Chondrocyte (in vitro differentiated cells): ENCODE results near the gene ZYG11A. TPM values are rescaled to one million over a fixed set of nuclear protein-coding genes. Genes with fewer than 3 reads are reported as not detected.

Experiments used
- DNase-seq: peaks from one replicate; pipeline ENCODE4 v3.0.0; 2021; ENCODE audit warnings: mixed read lengths, low spot score
- H3K27ac Mint-ChIP-seq: one replicate; pipeline ENCODE4 v1.8.0; 2021; ENCODE audit warnings: mild to moderate bottlenecking, moderate library complexity, mixed read lengths; ENCODE audit not compliant: unreplicated experiment
- H3K27me3 Mint-ChIP-seq: 2 replicates; pipeline ENCODE4 v1.8.0; 2021; ENCODE audit warnings: low read depth, mixed read lengths
- H3K36me3 Mint-ChIP-seq: 2 replicates; pipeline ENCODE4 v1.8.0; 2021; ENCODE audit warnings: low read depth, mixed read lengths
- H3K4me1 Mint-ChIP-seq: 2 replicates; pipeline ENCODE4 v1.8.0; 2021; ENCODE audit warnings: low read depth, mild to moderate bottlenecking, mixed read lengths
- H3K4me3 Mint-ChIP-seq: one replicate; pipeline ENCODE4 v1.8.0; 2021; ENCODE audit warnings: mild to moderate bottlenecking, moderate library complexity, mixed read lengths; ENCODE audit not compliant: unreplicated experiment
- H3K9me3 Mint-ChIP-seq: 2 replicates; pipeline ENCODE4 v1.8.0; 2021; ENCODE audit warnings: low read depth, mixed read lengths
- total RNA-seq: library from RNA; stranded (reverse); gene quantifications from 3 replicates; pipeline ENCODE4 v1.2.1, GENCODE V29; 2021
- TF ChIP-seq, protein P1 (sequence below): fragments of 200-600 bp; sonication (generic); IDR thresholded peaks from 2 replicates; pipeline ENCODE4 v1.5.0; 2021; ENCODE audit warnings: antibody characterized with exemption, mild to moderate bottlenecking, moderate library complexity

Gene ZYG11A
- total RNA-seq, 1 donor from 2014 or later: 0.62 TPM

DNA sequence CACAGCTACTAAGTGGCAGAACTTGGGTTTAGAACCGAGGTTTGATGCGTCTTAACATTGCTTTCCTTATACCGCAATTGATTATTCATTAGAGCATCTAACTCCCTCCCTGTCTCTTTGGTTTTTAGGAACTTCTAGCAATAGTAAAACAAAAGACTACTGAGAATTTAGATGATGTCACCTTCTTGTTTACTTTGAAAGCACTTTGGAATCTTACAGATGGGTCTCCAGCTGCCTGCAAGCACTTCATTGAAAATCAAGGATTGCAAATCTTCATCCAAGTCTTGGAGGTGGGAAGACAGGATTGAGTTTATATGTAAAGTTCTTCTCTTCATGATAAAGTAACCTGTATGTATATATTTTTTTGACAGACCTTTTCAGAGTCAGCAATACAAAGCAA lies 35.0 kb downstream of the ZYG11A start:
- peaks cover 4% of the 10 kb centered on the region for H3K9me3 Mint-ChIP-seq
- no peak overlapping the region for H3K4me3 Mint-ChIP-seq
- DNase-seq: no peak
- H3K4me1 Mint-ChIP-seq: no peaks in the 10 kb centered on the region
- no peak overlapping the region for H3K27ac Mint-ChIP-seq
- H3K36me3 Mint-ChIP-seq: no peaks in the 10 kb centered on the region
- TF ChIP-seq, protein P1, sequence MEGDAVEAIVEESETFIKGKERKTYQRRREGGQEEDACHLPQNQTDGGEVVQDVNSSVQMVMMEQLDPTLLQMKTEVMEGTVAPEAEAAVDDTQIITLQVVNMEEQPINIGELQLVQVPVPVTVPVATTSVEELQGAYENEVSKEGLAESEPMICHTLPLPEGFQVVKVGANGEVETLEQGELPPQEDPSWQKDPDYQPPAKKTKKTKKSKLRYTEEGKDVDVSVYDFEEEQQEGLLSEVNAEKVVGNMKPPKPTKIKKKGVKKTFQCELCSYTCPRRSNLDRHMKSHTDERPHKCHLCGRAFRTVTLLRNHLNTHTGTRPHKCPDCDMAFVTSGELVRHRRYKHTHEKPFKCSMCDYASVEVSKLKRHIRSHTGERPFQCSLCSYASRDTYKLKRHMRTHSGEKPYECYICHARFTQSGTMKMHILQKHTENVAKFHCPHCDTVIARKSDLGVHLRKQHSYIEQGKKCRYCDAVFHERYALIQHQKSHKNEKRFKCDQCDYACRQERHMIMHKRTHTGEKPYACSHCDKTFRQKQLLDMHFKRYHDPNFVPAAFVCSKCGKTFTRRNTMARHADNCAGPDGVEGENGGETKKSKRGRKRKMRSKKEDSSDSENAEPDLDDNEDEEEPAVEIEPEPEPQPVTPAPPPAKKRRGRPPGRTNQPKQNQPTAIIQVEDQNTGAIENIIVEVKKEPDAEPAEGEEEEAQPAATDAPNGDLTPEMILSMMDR: no peak
- H3K27me3 Mint-ChIP-seq: no peaks in the 10 kb centered on the region

DNA sequence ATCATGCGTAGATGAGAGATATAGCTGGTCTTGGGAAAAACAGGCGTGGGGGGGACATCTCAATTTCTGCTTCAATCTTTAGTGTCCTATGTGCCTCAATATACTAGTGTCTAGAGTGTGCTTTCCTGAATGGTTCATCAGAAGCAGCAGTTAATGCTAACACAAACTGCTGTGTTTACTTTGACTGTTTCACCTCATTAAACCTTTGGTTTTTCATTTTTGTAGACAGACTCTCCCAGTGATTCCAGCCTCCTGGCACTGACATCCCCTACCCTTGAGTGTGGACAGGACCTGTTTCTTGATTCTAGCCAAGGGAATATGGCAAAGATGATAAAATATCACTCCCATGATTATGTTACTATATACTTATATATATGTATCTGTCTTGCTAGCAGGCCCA lies 37.6 kb downstream of the ZYG11A start:
- no peaks in the 10 kb centered on the region for H3K36me3 Mint-ChIP-seq

DNA sequence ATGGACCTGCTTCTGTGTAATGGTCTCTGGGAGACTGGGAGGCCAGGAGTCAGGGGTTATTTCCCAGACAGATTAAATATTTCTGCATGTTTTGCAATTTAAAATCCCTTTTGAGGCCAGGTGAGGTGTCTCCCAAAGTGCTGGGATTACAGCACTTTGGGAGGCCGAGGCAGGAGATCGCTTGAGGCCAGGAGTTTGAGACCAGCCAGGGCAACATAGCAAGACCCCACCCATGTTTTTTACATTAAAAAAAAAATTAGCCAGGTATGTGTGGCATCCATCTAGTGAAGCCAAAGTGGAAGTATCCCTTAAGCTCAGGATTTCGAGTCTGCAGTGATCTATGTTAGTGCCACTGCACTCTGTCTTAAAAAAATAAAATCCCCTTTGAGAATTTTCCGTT lies 44.9 kb downstream of the ZYG11A start:
- Mint-ChIP-seq H3K27me3 (no peaks in the 10 kb centered on the region), H3K4me1 (no peaks in the 10 kb centered on the region), H3K36me3 (peaks cover 2% of the 10 kb centered on the region), H3K9me3 (peaks cover 4% of the 10 kb centered on the region), H3K27ac (no peak overlapping the region), H3K4me3 (no peak overlapping the region)
- TF ChIP-seq, protein P1: no peak
- no peak for DNase-seq

More for the DNA sequence above, 37.6 kb downstream of the ZYG11A start:
- Mint-ChIP-seq H3K4me3 (no peak overlapping the region), H3K27ac (no peak overlapping the region), H3K27me3 (no peaks in the 10 kb centered on the region), H3K4me1 (no peaks in the 10 kb centered on the region), H3K9me3 (peaks cover 7% of the 10 kb centered on the region)
- no peak for DNase-seq
- TF ChIP-seq, protein P1: no peak

DNA sequence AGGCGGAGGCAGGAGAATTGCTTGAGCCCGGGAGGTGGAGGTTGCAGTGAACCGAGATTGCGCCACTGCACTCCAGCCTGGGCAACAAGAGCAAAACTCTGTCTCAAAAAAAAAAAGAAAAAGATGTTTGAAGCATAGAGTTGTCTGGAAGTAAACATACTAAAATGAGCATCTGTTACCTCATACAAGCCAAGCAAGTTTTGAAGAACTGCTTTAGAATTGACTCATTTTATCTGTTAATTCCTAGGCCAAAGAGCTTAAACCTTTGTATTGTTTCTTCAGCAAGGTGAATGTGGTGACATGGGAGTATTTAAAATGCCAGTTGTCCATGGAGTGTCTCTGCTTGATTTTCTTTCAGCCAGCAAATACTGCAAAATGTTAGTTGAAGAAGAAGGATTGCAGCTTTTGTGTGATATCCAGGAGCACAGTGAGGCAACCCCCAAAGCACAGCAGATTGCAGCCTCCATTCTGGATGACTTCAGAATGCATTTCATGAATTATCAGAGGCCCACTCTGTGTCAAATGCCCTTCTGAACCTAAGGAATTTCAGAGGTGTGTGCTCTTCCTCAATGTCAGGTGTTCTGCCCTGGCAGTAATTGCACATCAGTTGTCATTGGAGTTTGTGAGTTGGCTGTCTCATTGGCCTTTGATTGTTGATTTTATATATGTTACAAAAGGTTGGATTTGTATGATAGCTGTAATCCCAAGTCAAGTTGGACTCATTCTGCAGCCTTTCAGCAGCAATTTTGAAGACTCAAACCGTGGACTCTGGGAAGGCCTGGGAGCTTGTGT lies 50.1 kb downstream of the ZYG11A start:
- no peaks in the 10 kb centered on the region for H3K9me3 Mint-ChIP-seq
- H3K4me1 Mint-ChIP-seq: no peaks in the 10 kb centered on the region
- no peak overlapping the region for H3K27ac Mint-ChIP-seq
- TF ChIP-seq, protein P1: no peak
- H3K36me3 Mint-ChIP-seq: peaks cover 6% of the 10 kb centered on the region
- DNase-seq: no peak
- H3K4me3 Mint-ChIP-seq: no peak overlapping the region
- H3K27me3 Mint-ChIP-seq: no peaks in the 10 kb centered on the region

DNA sequence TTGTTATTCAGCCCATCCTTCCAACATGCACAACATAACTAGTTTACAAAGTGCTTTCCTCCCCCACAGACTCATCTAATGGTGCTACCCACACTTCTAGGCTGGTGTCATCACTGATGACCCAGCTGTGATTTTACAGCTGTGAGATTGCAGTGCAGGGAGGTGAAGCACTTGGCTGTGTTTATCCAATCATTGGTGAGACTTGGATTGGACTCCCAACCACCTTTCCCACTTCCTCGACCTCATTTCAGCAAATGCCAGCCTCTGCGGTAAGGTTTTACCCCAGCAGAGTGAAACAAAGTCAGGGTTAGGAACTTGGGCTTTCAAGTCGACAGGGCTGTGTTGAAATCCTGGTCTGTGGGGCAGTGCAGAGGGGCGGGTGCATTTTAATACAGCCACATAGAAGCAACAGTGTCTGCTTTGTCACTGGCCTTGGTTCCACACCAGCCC lies 56.9 kb downstream of the ZYG11A start:
- H3K4me3 Mint-ChIP-seq: no peak overlapping the region

More for the DNA sequence above, 56.9 kb downstream of the ZYG11A start:
- TF ChIP-seq, protein P1: no peak
- no peak overlapping the region for H3K27ac Mint-ChIP-seq
- no peaks in the 10 kb centered on the region for H3K27me3 Mint-ChIP-seq
- no peaks in the 10 kb centered on the region for H3K4me1 Mint-ChIP-seq
- H3K36me3 Mint-ChIP-seq: peaks cover 2% of the 10 kb centered on the region
- DNase-seq: no peak
- no peaks in the 10 kb centered on the region for H3K9me3 Mint-ChIP-seq
